KMS-11 (cell line): ENCODE results near the gene FKBP3.

Experiments
- H2AFZ ChIP-seq: fragments of 200-600 bp; sonication (generic); 2 replicates; pipeline ENCODE4 v1.6.1; 2016; ENCODE audit warnings: antibody characterized with exemption, mixed run types, low read depth
- H3K27ac ChIP-seq: fragments of 200-600 bp; sonication (generic); 2 replicates; pipeline ENCODE4 v1.6.1; 2016; ENCODE audit warnings: mild to moderate bottlenecking, mixed run types
- H3K27me3 ChIP-seq: fragments of 200-600 bp; sonication (generic); 2 replicates; pipeline ENCODE4 v1.6.1; 2017; ENCODE audit warnings: mild to moderate bottlenecking, low read depth, mixed run types, moderate library complexity; ENCODE audit not compliant: insufficient read depth
- H3K36me3 ChIP-seq: fragments of 200-600 bp; sonication (generic); 2 replicates; pipeline ENCODE4 v1.6.1; 2017; ENCODE audit warnings: mild to moderate bottlenecking, mixed run types; ENCODE audit not compliant: insufficient read depth
- H3K4me1 ChIP-seq: fragments of 200-600 bp; sonication (generic); 2 replicates; pipeline ENCODE4 v1.6.1; 2016; ENCODE audit warnings: mild to moderate bottlenecking, low read depth, mixed run types; ENCODE audit not compliant: poor library complexity, severe bottlenecking
- H3K4me2 ChIP-seq: fragments of 200-600 bp; sonication (generic); 2 replicates; pipeline ENCODE4 v1.7.0; 2016; ENCODE audit warnings: mild to moderate bottlenecking, mixed run types
- H3K4me3 ChIP-seq: fragments of 200-600 bp; sonication (generic); IDR thresholded peaks from 2 replicates; pipeline ENCODE4 v1.6.1; 2017; ENCODE audit warnings: low read depth, low read length, mixed read lengths; ENCODE audit not compliant: insufficient read depth
- H3K79me2 ChIP-seq: fragments of 200-600 bp; sonication (generic); 2 replicates; pipeline ENCODE4 v1.6.1; 2016; ENCODE audit warnings: low read depth, mixed run types; ENCODE audit not compliant: insufficient read depth
- H3K9ac ChIP-seq: fragments of 200-600 bp; sonication (generic); 2 replicates; pipeline ENCODE4 v1.6.1; 2016; ENCODE audit warnings: mild to moderate bottlenecking, mixed run types
- H4K20me1 ChIP-seq: fragments of 200-600 bp; sonication (generic); 2 replicates; pipeline ENCODE4 v1.6.1; 2016; ENCODE audit warnings: mild to moderate bottlenecking, mixed run types; ENCODE audit not compliant: insufficient read depth
- CTCF ChIP-seq: fragments of 200-600 bp; sonication (generic); conservative IDR thresholded peaks from 2 replicates; pipeline ENCODE4 v1.6.1; 2017; ENCODE audit warnings: low read depth, mild to moderate bottlenecking, antibody characterized with exemption, low read length, moderate library complexity, mixed read lengths

The FKBP3 gene

GRCh38 chr14:45072126-45072525, 62.2 kb downstream of the FKBP3 start:
- no peaks in the 10 kb centered on the region for H3K79me2 ChIP-seq
- H3K4me1 ChIP-seq: no peaks in the 10 kb centered on the region
- H2AFZ ChIP-seq: no peak overlapping the region
- H3K4me2 ChIP-seq: no peak overlapping the region
- no peaks in the 10 kb centered on the region for H4K20me1 ChIP-seq
- H3K27me3 ChIP-seq: no peaks in the 10 kb centered on the region
- H3K36me3 ChIP-seq: no peaks in the 10 kb centered on the region
- H3K27ac ChIP-seq: no peak overlapping the region
- TF ChIP-seq CTCF: no peak
- no peak overlapping the region for H3K4me3 ChIP-seq
- no peak overlapping the region for H3K9ac ChIP-seq

GRCh38 chr14:45070215-45070614, 64.1 kb downstream of the FKBP3 start:
- no peak for TF ChIP-seq CTCF
- Histone ChIP-seq H3K4me3 (no peak overlapping the region), H4K20me1 (no peaks in the 10 kb centered on the region), H2AFZ (no peak overlapping the region), H3K27me3 (no peaks in the 10 kb centered on the region), H3K36me3 (no peaks in the 10 kb centered on the region), H3K9ac (no peak overlapping the region), H3K27ac (no peak overlapping the region), H3K4me2 (no peak overlapping the region), H3K4me1 (no peaks in the 10 kb centered on the region), H3K79me2 (no peaks in the 10 kb centered on the region)

GRCh38 chr14:45068396-45068795, 65.9 kb downstream of the FKBP3 start:
- no peak overlapping the region for H3K4me3 ChIP-seq
- no peak overlapping the region for H3K27ac ChIP-seq
- no peaks in the 10 kb centered on the region for H3K27me3 ChIP-seq
- no peak overlapping the region for H2AFZ ChIP-seq
- no peaks in the 10 kb centered on the region for H3K36me3 ChIP-seq
- no peaks in the 10 kb centered on the region for H3K79me2 ChIP-seq
- no peak overlapping the region for H3K9ac ChIP-seq
- H3K4me2 ChIP-seq: no peak overlapping the region
- no peaks in the 10 kb centered on the region for H3K4me1 ChIP-seq
- no peak for TF ChIP-seq CTCF
- no peaks in the 10 kb centered on the region for H4K20me1 ChIP-seq

DNA sequence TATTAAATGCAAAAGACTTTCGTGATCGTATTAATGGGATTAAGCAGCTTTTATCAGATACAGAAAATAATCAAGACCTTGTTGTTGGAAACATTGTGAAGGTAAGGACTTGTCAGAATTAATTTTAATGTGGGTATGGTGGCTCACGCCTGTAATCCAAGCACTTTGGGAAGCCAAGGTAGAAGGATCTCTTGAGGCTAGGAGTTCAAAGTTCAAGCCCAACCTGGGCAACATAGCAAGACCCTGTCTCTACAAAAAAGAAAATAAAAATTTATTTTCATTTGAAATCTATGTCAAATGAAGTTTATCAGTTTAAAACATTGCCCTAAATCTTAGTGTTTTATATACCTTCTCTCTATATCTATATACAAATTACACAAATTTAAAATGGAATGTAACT, 67.6 kb downstream of the FKBP3 start:
- no peaks in the 10 kb centered on the region for H3K79me2 ChIP-seq
- H3K4me3 ChIP-seq: no peak overlapping the region
- no peak for TF ChIP-seq CTCF
- H3K27ac ChIP-seq: no peak overlapping the region
- no peak overlapping the region for H3K4me2 ChIP-seq
- H3K27me3 ChIP-seq: no peaks in the 10 kb centered on the region
- no peaks in the 10 kb centered on the region for H3K4me1 ChIP-seq
- no peak overlapping the region for H3K9ac ChIP-seq
- H3K36me3 ChIP-seq: no peaks in the 10 kb centered on the region
- no peaks in the 10 kb centered on the region for H4K20me1 ChIP-seq
- no peak overlapping the region for H2AFZ ChIP-seq

GRCh38 chr14:45065956-45066355, 68.3 kb downstream of the FKBP3 start:
- Histone ChIP-seq H3K4me2 (no peak overlapping the region), H3K27ac (no peak overlapping the region)
- TF ChIP-seq CTCF: no peak

More at GRCh38 chr14:45065956-45066355, 68.3 kb downstream of the FKBP3 start:
- Histone ChIP-seq H3K36me3 (no peaks in the 10 kb centered on the region), H3K27me3 (no peaks in the 10 kb centered on the region), H3K79me2 (no peaks in the 10 kb centered on the region), H3K9ac (no peak overlapping the region), H2AFZ (no peak overlapping the region), H3K4me1 (no peaks in the 10 kb centered on the region), H3K4me3 (no peak overlapping the region), H4K20me1 (no peaks in the 10 kb centered on the region)
